ENCODE data around the gene ELMO3.

GRCh38 chr16:67197704-67198103 is 1.2 kb upstream of the ELMO3 start:
- TF ChIP-seq CTCF (IDR thresholded peaks at IDR 0.05) (no peak), POLR2A (IDR thresholded peaks at IDR 0.05) (no peak)
